ENCODE measurements around the gene CACNA2D3. TPM values are rescaled to one million over a fixed set of nuclear protein-coding genes. Genes with fewer than 3 reads are reported as not detected.

CACNA2D3 gene
- total RNA-seq, 1 donor from 2014 or later = 3.6 TPM

- Histone ChIP-seq H3K27me3 (ENCODE audit: low read depth) (no peaks in the 10 kb centered on the region), H3K4me3 (no peak overlapping the region), H3K4me1 (peaks cover 29% of the 10 kb centered on the region), H3K9me3 (no peaks in the 10 kb centered on the region), H3K36me3 (no peaks in the 10 kb centered on the region), H3K27ac (no peak overlapping the region)
- no peak for DNase-seq
- ATAC-seq = peak; percentile 19 to 38
- intact Hi-C loops (cut with DNase I) = no loop called here
- TF ChIP-seq, protein P1, sequence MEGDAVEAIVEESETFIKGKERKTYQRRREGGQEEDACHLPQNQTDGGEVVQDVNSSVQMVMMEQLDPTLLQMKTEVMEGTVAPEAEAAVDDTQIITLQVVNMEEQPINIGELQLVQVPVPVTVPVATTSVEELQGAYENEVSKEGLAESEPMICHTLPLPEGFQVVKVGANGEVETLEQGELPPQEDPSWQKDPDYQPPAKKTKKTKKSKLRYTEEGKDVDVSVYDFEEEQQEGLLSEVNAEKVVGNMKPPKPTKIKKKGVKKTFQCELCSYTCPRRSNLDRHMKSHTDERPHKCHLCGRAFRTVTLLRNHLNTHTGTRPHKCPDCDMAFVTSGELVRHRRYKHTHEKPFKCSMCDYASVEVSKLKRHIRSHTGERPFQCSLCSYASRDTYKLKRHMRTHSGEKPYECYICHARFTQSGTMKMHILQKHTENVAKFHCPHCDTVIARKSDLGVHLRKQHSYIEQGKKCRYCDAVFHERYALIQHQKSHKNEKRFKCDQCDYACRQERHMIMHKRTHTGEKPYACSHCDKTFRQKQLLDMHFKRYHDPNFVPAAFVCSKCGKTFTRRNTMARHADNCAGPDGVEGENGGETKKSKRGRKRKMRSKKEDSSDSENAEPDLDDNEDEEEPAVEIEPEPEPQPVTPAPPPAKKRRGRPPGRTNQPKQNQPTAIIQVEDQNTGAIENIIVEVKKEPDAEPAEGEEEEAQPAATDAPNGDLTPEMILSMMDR (IDR thresholded peaks at IDR 0.05) = no peak
Measured at GRCh38 chr3:54985856-54986255, 863.5 kb downstream of the CACNA2D3 start.

- TF ChIP-seq, protein P1 (IDR thresholded peaks at IDR 0.05) = no peak
- Histone ChIP-seq H3K4me1 (peaks cover 29% of the 10 kb centered on the region), H3K36me3 (no peaks in the 10 kb centered on the region), H3K9me3 (no peaks in the 10 kb centered on the region), H3K4me3 (no peak overlapping the region), H3K27me3 (ENCODE audit: low read depth) (no peaks in the 10 kb centered on the region), H3K27ac (no peak overlapping the region)
- ATAC-seq (peak; percentile 23 to 51), DNase-seq (no peak)
- intact Hi-C loops (cut with DNase I) = no loop called here
Measured at GRCh38 chr3:54986294-54986693, 863.9 kb downstream of the CACNA2D3 start.

GRCh38 chr3:54987719-54988118 lies 865.4 kb downstream of the CACNA2D3 start:
- H3K4me1 ChIP-seq = peaks cover 29% of the 10 kb centered on the region
- no peak for DNase-seq
- no peak overlapping the region for H3K4me3 ChIP-seq
- no peaks in the 10 kb centered on the region for H3K9me3 ChIP-seq
- TF ChIP-seq, protein P1 (IDR thresholded peaks at IDR 0.05) = no peak
- H3K36me3 ChIP-seq = no peaks in the 10 kb centered on the region
- intact Hi-C loops (cut with DNase I) = no loop called here
- ATAC-seq = no peak
- no peaks in the 10 kb centered on the region for H3K27me3 ChIP-seq (ENCODE audit: low read depth)
- no peak overlapping the region for H3K27ac ChIP-seq

DNA sequence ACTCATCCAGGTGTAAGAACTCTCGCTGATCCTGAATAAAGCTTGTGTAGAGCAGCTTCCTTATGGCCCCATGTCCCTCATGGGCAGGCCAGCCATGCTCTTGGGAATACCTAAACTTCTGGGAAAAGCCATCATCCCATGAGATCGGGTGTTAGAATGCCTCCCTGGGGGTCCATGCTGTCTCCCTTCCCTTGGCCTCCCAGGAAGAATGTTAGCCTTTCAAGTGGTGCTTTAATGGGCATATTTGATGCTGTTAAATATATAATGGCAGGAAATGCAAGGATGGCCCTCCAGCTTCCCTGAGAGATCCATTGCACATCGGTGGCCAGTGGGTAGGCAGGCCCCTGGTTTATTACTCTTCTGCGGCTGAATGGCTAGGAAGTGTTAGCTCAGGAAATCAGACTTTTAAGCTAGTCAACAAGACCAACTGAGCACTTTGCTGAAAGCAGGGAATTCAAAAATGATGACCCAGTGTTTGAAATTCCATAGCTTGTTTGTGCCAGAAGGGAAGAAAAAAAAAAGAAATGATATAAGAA lies 866.0 kb downstream of the CACNA2D3 start:
- ATAC-seq = no peak
- DNase-seq = no peak
- Histone ChIP-seq H3K27me3 (ENCODE audit: low read depth) (no peaks in the 10 kb centered on the region), H3K4me1 (peaks cover 29% of the 10 kb centered on the region), H3K36me3 (no peaks in the 10 kb centered on the region), H3K27ac (no peak overlapping the region), H3K4me3 (no peak overlapping the region), H3K9me3 (no peaks in the 10 kb centered on the region)
- intact Hi-C loops (cut with DNase I) = no loop called here
- TF ChIP-seq, protein P1 (IDR thresholded peaks at IDR 0.05) = no peak

DNA sequence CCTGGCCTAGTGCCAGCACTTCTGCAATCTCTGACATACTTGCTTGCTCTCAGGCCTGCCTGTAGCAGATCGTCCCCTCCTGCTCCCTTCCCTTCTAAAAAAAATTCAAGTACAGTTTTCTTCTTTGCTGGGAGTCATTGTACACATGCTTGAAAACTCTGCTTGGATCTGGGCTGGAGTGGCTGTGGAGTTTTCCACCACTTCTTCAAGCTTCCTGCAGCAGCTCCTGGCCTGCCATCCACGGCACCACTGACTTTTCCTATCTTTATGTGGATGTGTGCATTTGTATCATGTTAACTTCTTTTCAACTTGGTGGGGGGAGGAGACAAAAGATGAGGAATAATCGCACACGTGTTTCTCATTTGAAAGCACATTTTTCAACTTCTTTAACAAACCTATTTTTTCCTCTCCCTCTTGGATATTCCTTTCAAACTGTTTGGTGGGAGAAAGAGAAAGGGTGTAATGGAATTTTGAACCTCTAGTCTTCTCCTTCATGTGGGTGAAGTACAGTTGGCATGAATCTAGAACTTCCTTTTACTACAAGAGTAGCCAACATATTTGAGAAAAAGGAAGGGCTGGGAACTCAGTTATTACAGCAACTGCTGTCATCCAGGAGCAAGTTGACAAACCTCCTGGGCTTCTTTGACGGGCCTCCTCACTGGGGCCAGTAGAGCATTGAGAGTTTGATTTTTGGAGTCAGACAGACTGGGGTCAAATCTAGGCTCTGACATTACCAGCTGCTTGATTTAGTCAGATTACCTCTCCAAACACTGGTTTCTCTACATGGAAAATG lies 866.7 kb downstream of the CACNA2D3 start:
- TF ChIP-seq, protein P1 (IDR thresholded peaks at IDR 0.05) = no peak
- no peak for DNase-seq
- no peak overlapping the region for H3K4me3 ChIP-seq
- intact Hi-C loops (cut with DNase I) = no loop called here
- H3K27me3 ChIP-seq (ENCODE audit: low read depth) = no peaks in the 10 kb centered on the region
- H3K36me3 ChIP-seq = no peaks in the 10 kb centered on the region
- H3K27ac ChIP-seq = no peak overlapping the region
- H3K9me3 ChIP-seq = no peaks in the 10 kb centered on the region
- peak; percentile 60 to 77 for ATAC-seq
- H3K4me1 ChIP-seq = peaks cover 29% of the 10 kb centered on the region
